PC-9 (cell line): ENCODE results near the gene HTRA3. TPM values are rescaled to one million over a fixed set of nuclear protein-coding genes. Genes with fewer than 3 reads are reported as not detected.
A peak's percentile ranks its signal among the peaks of the same experiment; 100 is the strongest.

Experiments
- BruUV-seq: library from RNA; stranded (reverse); fragments of 400-500 nt; replicated peaks from 2 replicates; lab custom pipeline; 2021; lab: Mats Ljungman, UMichigan
- CTCF ChIA-PET: fragments of 300-600 bp; sonication (Branson Sonifier 250); formaldehyde crosslinking; loops from one replicate; lab custom pipeline; 2022; ENCODE audit warnings: antibody characterized with exemption; lab: Charles Lee
- POLR2A ChIA-PET: fragments of 300-600 bp; sonication (Branson Sonifier 250); formaldehyde crosslinking; loops from one replicate; lab custom pipeline; 2022; ENCODE audit warnings: antibody characterized with exemption; ENCODE audit not compliant: unreplicated experiment; lab: Charles Lee
- DNase-seq, 2 experiments: peaks; one replicate each; pipeline versions ENCODE4 v3.0.0 to v3.0.0-alpha.2; 2015 to 2022; ENCODE audit warnings: mixed read lengths in 1 of 2
- H2AFZ ChIP-seq: fragments of 200-600 bp; sonication (generic); 2 replicates; pipeline ENCODE4 v1.8.1; 2017; ENCODE audit warnings: antibody characterized with exemption
- H3F3A ChIP-seq: fragments of 200-600 bp; sonication (generic); 2 replicates; pipeline ENCODE4 v1.8.1; 2017; ENCODE audit warnings: antibody characterized with exemption, mild to moderate bottlenecking, low read depth; ENCODE audit not compliant: insufficient read depth
- H3K27ac ChIP-seq: fragments of 200-600 bp; sonication (generic); 2 replicates; pipeline ENCODE4 v1.6.1; 2016; ENCODE audit warnings: mixed run types
- H3K27me3 ChIP-seq: fragments of 200-600 bp; sonication (generic); 2 replicates; pipeline ENCODE4 v1.6.1; 2016; ENCODE audit warnings: low read depth, mixed run types; ENCODE audit not compliant: insufficient read depth
- H3K36me3 ChIP-seq: fragments of 200-600 bp; sonication (generic); 2 replicates; pipeline ENCODE4 v1.6.1; 2016; ENCODE audit warnings: low read depth, mixed run types
- H3K4me1 ChIP-seq: fragments of 200-600 bp; sonication (generic); replicated peaks from 2 replicates; pipeline ENCODE4 v1.6.1; 2016; ENCODE audit warnings: mixed run types; ENCODE audit not compliant: insufficient read depth
- H3K4me2 ChIP-seq: fragments of 200-600 bp; sonication (generic); 2 replicates; pipeline ENCODE4 v1.6.1; 2017; ENCODE audit warnings: mixed run types
- H3K4me3 ChIP-seq: fragments of 200-600 bp; sonication (generic); 2 replicates; pipeline ENCODE4 v1.6.1; 2016; ENCODE audit warnings: mixed run types
- H3K79me2 ChIP-seq: fragments of 200-600 bp; sonication (generic); 2 replicates; pipeline ENCODE4 v1.6.1; 2017; ENCODE audit warnings: low read depth, mixed run types
- H3K9me2 ChIP-seq: fragments of 200-600 bp; sonication (generic); 2 replicates; pipeline ENCODE4 v1.8.1; 2017; ENCODE audit warnings: mild to moderate bottlenecking; ENCODE audit not compliant: insufficient read depth
- H3K9me3 ChIP-seq: fragments of 200-600 bp; sonication (generic); 2 replicates; pipeline ENCODE4 v1.8.1; 2016; ENCODE audit warnings: low read depth; ENCODE audit not compliant: insufficient read depth
- H4K20me1 ChIP-seq: fragments of 200-600 bp; sonication (generic); 2 replicates; pipeline ENCODE4 v1.8.1; 2017; ENCODE audit not compliant: insufficient read depth
- CTCF ChIP-seq: fragments of 200-600 bp; sonication (generic); conservative IDR thresholded peaks from 2 replicates; pipeline ENCODE4 v1.6.1; 2017; ENCODE audit warnings: mixed run types, antibody characterized with exemption, mild to moderate bottlenecking, moderate library complexity
- EZH2 ChIP-seq: fragments of 200-600 bp; sonication (generic); IDR thresholded peaks from 2 replicates; pipeline ENCODE4 v1.8.0; 2017; ENCODE audit warnings: antibody characterized with exemption, low read depth
- intact Hi-C: fragments of 100-400 bp; cut with micrococcal nuclease; formaldehyde crosslinking; loops from one replicate; pipeline ENCODE4 v1.10.0; 2022; ENCODE audit not compliant: unreplicated experiment
- total RNA-seq: library from RNA; stranded (reverse); gene quantifications from 2 replicates; pipeline ENCODE4 v1.2.3, GENCODE V29; 2021

Gene HTRA3
- total RNA-seq, 1 experiment from 2014 or later: 14.1 TPM

GRCh38 chr4:8276358-8277240, 7.0 kb downstream of the HTRA3 start:
- peak in 1 of 2 experiments; percentile 35 for DNase-seq
- H2AFZ ChIP-seq: no peak overlapping the region
- no peak for TF ChIP-seq EZH2
- no peak for TF ChIP-seq CTCF

GRCh38 chr4:8277356-8278008, 7.9 kb downstream of the HTRA3 start:
- Histone ChIP-seq H3K9me3 (no peaks in the 10 kb centered on the region), H3K4me3 (no peak overlapping the region), H3K4me2 (no peak overlapping the region), H3K4me1 (no peaks in the 10 kb centered on the region), H3F3A (no peaks in the 10 kb centered on the region), H3K9me2 (no peaks in the 10 kb centered on the region), H3K27me3 (no peaks in the 10 kb centered on the region), H3K79me2 (no peaks in the 10 kb centered on the region), H3K27ac (no peak overlapping the region), H3K36me3 (no peaks in the 10 kb centered on the region), H2AFZ (no peak overlapping the region), H4K20me1 (no peaks in the 10 kb centered on the region)
- no peak for TF ChIP-seq CTCF
- no peak for TF ChIP-seq EZH2
- no TSS peak for BruUV-seq
- POLR2A ChIA-PET: no interaction called here
- no peak for DNase-seq
- intact Hi-C loops: no loop called here
- CTCF ChIA-PET: no interaction called here

More at GRCh38 chr4:8276358-8277240, 7.0 kb downstream of the HTRA3 start:
- H3K4me1 ChIP-seq: no peaks in the 10 kb centered on the region
- H3K9me3 ChIP-seq: no peaks in the 10 kb centered on the region
- no peaks in the 10 kb centered on the region for H3K27me3 ChIP-seq
- ChIA-PET POLR2A (interaction anchor here (0.7 kb wide), 1 partner anchor 326 kb away, joined by 4 read pairs; no protein-coding TSS in a partner anchor), CTCF (no interaction called here)
- H3K4me3 ChIP-seq: no peak overlapping the region
- no peaks in the 10 kb centered on the region for H4K20me1 ChIP-seq
- no peaks in the 10 kb centered on the region for H3F3A ChIP-seq
- no peaks in the 10 kb centered on the region for H3K9me2 ChIP-seq
- H3K79me2 ChIP-seq: no peaks in the 10 kb centered on the region
- BruUV-seq: no TSS peak
- no peaks in the 10 kb centered on the region for H3K36me3 ChIP-seq
- intact Hi-C loops: no loop called here
- H3K27ac ChIP-seq: no peak overlapping the region
- no peak overlapping the region for H3K4me2 ChIP-seq

- intact Hi-C loops: no loop called here
- DNase-seq: no peak
- H3K4me2 ChIP-seq: 0 out of 2 replicates have a peak overlapping the region, but pooled peaks have one; percentile 36
- H4K20me1 ChIP-seq: no peaks in the 10 kb centered on the region
- H3K4me3 ChIP-seq: no peak overlapping the region
- H3K9me2 ChIP-seq: no peaks in the 10 kb centered on the region
- H3K27ac ChIP-seq: no peak overlapping the region
- TF ChIP-seq EZH2 (no peak), CTCF (no peak)
- no peaks in the 10 kb centered on the region for H3K36me3 ChIP-seq
- no peaks in the 10 kb centered on the region for H3K9me3 ChIP-seq
- H3K27me3 ChIP-seq: no peaks in the 10 kb centered on the region
- no peaks in the 10 kb centered on the region for H3K79me2 ChIP-seq
- BruUV-seq: no TSS peak
- H3K4me1 ChIP-seq: no peaks in the 10 kb centered on the region
- ChIA-PET CTCF (no interaction called here), POLR2A (no interaction called here)
- no peak overlapping the region for H2AFZ ChIP-seq
- no peaks in the 10 kb centered on the region for H3F3A ChIP-seq
Observed at GRCh38 chr4:8278009-8278395, 8.4 kb downstream of the HTRA3 start.
